GM12878 (cell line): ENCODE results near the gene ITM2C. TPM values are rescaled to one million over a fixed set of nuclear protein-coding genes. Genes with fewer than 3 reads are reported as not detected.
A peak's percentile ranks its signal among the peaks of the same experiment; 100 is the strongest.

ENCODE experiments used
- BHLHE40 ChIP-seq, 2 experiments: fragments of 450-650 bp in 1 of 2; IDR thresholded peaks; 2 replicates each; pipeline ENCODE4 v1.6.1; 2011 to 2017; ENCODE audit warnings: low read depth in 2 of 2, borderline replicate concordance in 1 of 2, improper control_type of control experiment in 1 of 2, low read length in 1 of 2, mild to moderate bottlenecking in 1 of 2
- CBX5 ChIP-seq: sonication (generic); IDR thresholded peaks from 2 replicates; pipeline ENCODE4 v1.6.1; 2016; ENCODE audit warnings: low read depth, moderate library complexity, mild to moderate bottlenecking, inconsistent platforms
- CREB1 ChIP-seq: IDR thresholded peaks from 2 replicates; pipeline ENCODE4 v1.6.1; 2012; ENCODE audit warnings: low read depth, mild to moderate bottlenecking, inconsistent platforms
- E2F8 ChIP-seq: fragments of 450-650 bp; IDR thresholded peaks from 2 replicates; pipeline ENCODE4 v1.6.1; 2018; ENCODE audit warnings: mild to moderate bottlenecking, low read depth, moderate library complexity; ENCODE audit not compliant: partially characterized antibody
- ETV6 ChIP-seq, 2 experiments: fragments of 450-650 bp in 1 of 2; IDR thresholded peaks in 1 of 2; conservative IDR thresholded peaks in 1 of 2; 2 replicates each; pipeline ENCODE4 v1.6.1; 2014; ENCODE audit warnings: antibody characterized with exemption in 1 of 2, borderline replicate concordance in 1 of 2, low read depth in 1 of 2, mild to moderate bottlenecking in 1 of 2, moderate library complexity in 1 of 2
- GATAD2B ChIP-seq: fragments of 450-650 bp; conservative IDR thresholded peaks from 2 replicates; pipeline ENCODE4 v1.6.1; 2017; ENCODE audit warnings: low read depth, mild to moderate bottlenecking, moderate library complexity
- HCFC1 ChIP-seq: fragments of 150-350 bp; IDR thresholded peaks from 2 replicates; pipeline ENCODE4 v1.6.1; 2014; ENCODE audit warnings: low read length
- IKZF2 ChIP-seq, 2 experiments: fragments of 450-650 bp; IDR thresholded peaks; 2 replicates each; pipeline ENCODE4 v1.6.1; 2017; ENCODE audit warnings: mild to moderate bottlenecking in 2 of 2, moderate library complexity in 2 of 2
- IRF4 ChIP-seq: IDR thresholded peaks from 2 replicates; pipeline ENCODE4 v1.6.1; 2011; ENCODE audit warnings: low read depth, low read length
- IRF5 ChIP-seq: fragments of 450-650 bp; IDR thresholded peaks from 2 replicates; pipeline ENCODE4 v1.6.1; 2017; ENCODE audit warnings: borderline replicate concordance
- NFIC ChIP-seq: IDR thresholded peaks from 2 replicates; pipeline ENCODE4 v1.6.1; 2012; ENCODE audit warnings: low read depth, mild to moderate bottlenecking, inconsistent platforms, low read length, moderate library complexity
- NR2C2 ChIP-seq: IDR thresholded peaks from 2 replicates; pipeline ENCODE4 v1.6.1; 2011; ENCODE audit warnings: borderline replicate concordance, low read depth; ENCODE audit not compliant: control insufficient read depth, insufficient read length
- PKNOX1 ChIP-seq: fragments of 450-650 bp; IDR thresholded peaks from 2 replicates; pipeline ENCODE4 v1.6.1; 2016; ENCODE audit warnings: mild to moderate bottlenecking
- POLR2AphosphoS2 ChIP-seq: IDR thresholded peaks from 2 replicates; pipeline ENCODE4 v1.6.1; 2011; ENCODE audit warnings: low read depth, mild to moderate bottlenecking, low read length, improper control_type of control experiment, moderate library complexity
- POLR2AphosphoS5 ChIP-seq: IDR thresholded peaks from 2 replicates; pipeline ENCODE4 v1.6.1; 2011; ENCODE audit warnings: mild to moderate bottlenecking, low read length, inconsistent platforms
- POU2F2 ChIP-seq: IDR thresholded peaks from 3 replicates; pipeline ENCODE4 v1.6.1; 2011; ENCODE audit warnings: low read depth, mild to moderate bottlenecking, low read length, borderline replicate concordance
- SIX5 ChIP-seq: IDR thresholded peaks from 2 replicates; pipeline ENCODE4 v1.6.1; 2011; ENCODE audit warnings: mild to moderate bottlenecking, low read depth, low read length, moderate library complexity; ENCODE audit not compliant: severe bottlenecking
- SMAD5 ChIP-seq: IDR thresholded peaks from 2 replicates; pipeline ENCODE4 v1.6.1; 2016; ENCODE audit warnings: antibody characterized with exemption, low read depth
- SREBF1 ChIP-seq: IDR thresholded peaks from 2 replicates; pipeline ENCODE4 v1.6.1; 2012; ENCODE audit warnings: mild to moderate bottlenecking, low read length
- SUPT20H ChIP-seq: IDR thresholded peaks from 2 replicates; pipeline ENCODE4 v1.6.1; 2011; ENCODE audit warnings: low read depth, mild to moderate bottlenecking, low read length, moderate library complexity, borderline replicate concordance; ENCODE audit not compliant: control insufficient read depth
- USF1 ChIP-seq: IDR thresholded peaks from 2 replicates; pipeline ENCODE4 v1.6.1; 2011; ENCODE audit warnings: borderline replicate concordance, low read depth, mild to moderate bottlenecking, moderate library complexity, mixed read lengths, low read length; ENCODE audit not compliant: insufficient read depth; ENCODE audit errors: extremely low read length
- WRNIP1 ChIP-seq: IDR thresholded peaks from 2 replicates; pipeline ENCODE4 v1.6.1; 2011; ENCODE audit warnings: low read depth, low read length, improper control_type of control experiment, borderline replicate concordance
- polyA plus RNA-seq, 11 experiments: library from polyadenylated mRNA; depleted of rRNA in 4 of 11; unstranded in 6 of 11; stranded (reverse) in 5 of 11; fragments of >200 nt; fragmentation: Nextera tagmentation in 4 of 11; fragmentation: Illumina TruSeq in 1 of 11; extraction: Ambion mirVana in 4 of 11; extraction: Trizol in 1 of 11; gene quantifications; 1 replicate in 1 of 11; 2 replicates in 10 of 11; pipeline versions ENCODE4 v1.2.1 to v1.2.3, GENCODE V29; 2011 to 2016; ENCODE audit warnings: inconsistent platforms in 2 of 11, missing spikeins in 2 of 11, low read depth in 1 of 11
- total RNA-seq, 4 experiments: library from RNA; depleted of rRNA in 3 of 4; stranded (reverse); fragments of >200 nt in 3 of 4; fragmentation: Illumina TruSeq in 1 of 4; extraction: Trizol in 1 of 4; gene quantifications; 2 replicates each; pipeline versions ENCODE4 v1.2.1 to v1.2.3, GENCODE V29; 2013 to 2021

ITM2C gene
- total and polyA plus RNA-seq, 10 of the 15 experiments (the other 5 are each of a cell fraction or from before 2014, with no cell fraction given): 5.4 to 195 (median 149) TPM

- TF ChIP-seq HCFC1 (no peak), IKZF2 (IDR thresholded peaks at IDR 0.05) (peak; percentile 70 to 76), NR2C2 (no peak), SREBF1 (no peak), USF1 (no peak), CBX5 (no peak), SMAD5 (peak; percentile 39), GATAD2B (peak; percentile 42; the same call in 1 of the 2 replicates), POLR2AphosphoS5 (peak; percentile 81; the same call in 1 of the 2 replicates), E2F8 (no peak), SUPT20H (no peak), ETV6 (conservative IDR thresholded peaks at IDR 0.05 in 1 of 2, IDR thresholded peaks at IDR 0.05 in 1 of 2; ENCODE audit: borderline replicate concordance in 1 of 2, low read depth in 1 of 2) (peak in 1 of 2 experiments; percentile 88; a peak in 2 of 4 replicates), BHLHE40 (IDR thresholded peaks at IDR 0.05; ENCODE audit: borderline replicate concordance in 1 of 2, low read depth in 2 of 2, low read length in 1 of 2) (peak; percentile 95 to 97), SIX5 (no peak), POU2F2 (0 out of 3 replicates have a peak, but pooled peaks have one; percentile 16), PKNOX1 (peak; percentile 68), POLR2AphosphoS2 (no peak), CREB1 (no peak), WRNIP1 (no peak), IRF5 (no peak), IRF4 (peak; percentile 72), NFIC (no peak)
These were observed 60.0 kb downstream of the ITM2C start, which contains the start of gene GPR55 (continued) for GRCh38 chr2:230924470-230925341.
